Pancreas (tissue), 10 donors: ENCODE results near the gene PRKD3. TPM values are rescaled to one million over a fixed set of nuclear protein-coding genes. Genes with fewer than 3 reads are reported as not detected.

Source experiments
- ATAC-seq, 4 donors: fragments of 200-7000 bp; cut with Tn5 transposase; one replicate each; pipeline versions ENCODE4 v1.8.0 to v1.9.1; 2020; ENCODE audit warnings: mild to moderate bottlenecking in 4 of 4, moderate library complexity in 4 of 4
- DNase-seq, 6 donors: peaks; one replicate each; pipeline ENCODE4 v3.0.0-alpha.2; 2020
- FAIRE-seq: peaks from 2 replicates; lab custom pipeline; 2012; peaks lifted over from hg19 to GRCh38; lab: Jason Lieb, UNC
- H3K27ac ChIP-seq, 4 donors: fragments of 200-600 bp; sonication (generic); 1 replicate in 3 of 4; 2 replicates in 1 of 4; pipeline versions ENCODE4 v1.5.0 to v1.8.0; 2020
- H3K27me3 ChIP-seq, 4 donors: fragments of 200-600 bp; one replicate each; pipeline ENCODE4 v1.8.0; 2021
- H3K36me3 ChIP-seq, 3 donors: fragments of 200-600 bp; sonication (generic) in 1 of 3; one replicate each; pipeline versions ENCODE4 v1.5.0 to v1.8.0; 2020 to 2021
- H3K4me1 ChIP-seq, 3 donors: fragments of 200-600 bp; one replicate each; pipeline ENCODE4 v1.8.0; 2021
- H3K4me3 ChIP-seq, 4 donors: fragments of 200-600 bp; sonication (generic) in 2 of 4; one replicate each; pipeline versions ENCODE4 v1.5.0 to v1.8.0; 2020 to 2021
- H3K9me3 ChIP-seq, 4 donors: fragments of 200-600 bp; one replicate each; pipeline ENCODE4 v1.8.0; 2021
- CTCF ChIP-seq, 4 donors: fragments of 200-600 bp; sonication (generic) in 3 of 4; IDR thresholded peaks; one replicate each; pipeline versions ENCODE4 v1.5.0 to v1.8.0; 2021; ENCODE audit warnings: antibody characterized with exemption in 4 of 4
- WGBS, 2 donors: extraction: QIAGEN DNeasy Blood & Tissue Kit; methylation state at CpG; one replicate each; pipeline ENCODE4 v1.1.7; 2013; 5-methylcytosine and 5-hydroxymethylcytosine counted together
- intact Hi-C, 3 donors: fragments of 100-400 bp; cut with DNase I; formaldehyde crosslinking; loops; one replicate each; pipeline versions ENCODE4 v1.11.1 to v1.14.2; 2022
- polyA plus RNA-seq, 2 donors: library from polyadenylated mRNA; stranded (reverse); fragments of 200-250 nt; gene quantifications; one replicate each; pipeline ENCODE4 v1.2.3, GENCODE V29; 2013
- total RNA-seq, 6 donors: library from RNA; stranded (reverse); fragmentation: NEBNext Ultra II Directional in 4 of 6; extraction: Animal tissue kit (Norgen Biotek cat#: 25700) in 4 of 6; gene quantifications; one replicate each; pipeline versions ENCODE4 v1.2.1 to v1.2.4, GENCODE V29; 2021 to 2023
- donor health status: healthy with polysubstance abuse.
- donor health status: DM: no; HTN: no; CAD: no; lungs with moderate emphysema.
- donor health status: DM: no; HTN: no; CAD: no.
- donor health status: control.
- donor health status: control.
- donor health status: Bipolar disorder and iron deficiency.
- donor health status: DM: yes; HTN: yes; CAD: no.
- donor health status: DM: no; HTN: no; CAD: no.
- donor health status: DM: no; HTN: no; CAD: no.
- donor health status: DM: yes; HTN: yes; CAD: no.

PRKD3 gene
- total and polyA plus RNA-seq, 8 donors = 4.1 to 17.2 (median 8.0) TPM

- no peak for TF ChIP-seq CTCF (IDR thresholded peaks at IDR 0.05)
- Histone ChIP-seq H3K27me3 (no peaks in the 10 kb centered on the region), H3K4me1 (peaks cover 0 to 27% (median 6%) of the 10 kb centered on the region in 3 donors), H3K36me3 (no peaks in the 10 kb centered on the region), H3K27ac (peak overlapping the region; percentile 25 to 86 (median 81)), H3K4me3 (peak overlapping the region; percentile 58 to 81 (median 80)), H3K9me3 (no peaks in the 10 kb centered on the region)
- no peak for FAIRE-seq
- peak; percentile 21 to 51 (median 40) for ATAC-seq
- intact Hi-C loops = no loop called here
- WGBS, 2 donors = 1% methylated on average over 53 to 61 of the region's 61 CpGs
- peak in 5 of 6 donors; percentile 25 to 74 (median 37) for DNase-seq
These were observed 675 bp downstream of the PRKD3 start for GRCh38 chr2:37323781-37324535.

- Histone ChIP-seq H3K4me3 (peak overlapping the region; percentile 58 to 81 (median 80)), H3K27ac (peak overlapping the region in 1 of 4 donors; percentile 83), H3K4me1 (peaks cover 0 to 27% (median 6%) of the 10 kb centered on the region in 3 donors), H3K27me3 (no peaks in the 10 kb centered on the region), H3K36me3 (no peaks in the 10 kb centered on the region), H3K9me3 (no peaks in the 10 kb centered on the region)
- FAIRE-seq (no peak), ATAC-seq (no peak), DNase-seq (no peak)
- intact Hi-C loops = no loop called here
- WGBS, 2 donors = 43 to 56% methylated on average over 13 of the region's 13 CpGs
- no peak for TF ChIP-seq CTCF (IDR thresholded peaks at IDR 0.05)
These were observed 1.4 kb downstream of the PRKD3 start for GRCh38 chr2:37323176-37323780.

GRCh38 chr2:37322368-37322767, 2.3 kb downstream of the PRKD3 start:
- Histone ChIP-seq H3K4me1 (peaks cover 0 to 27% (median 6%) of the 10 kb centered on the region in 3 donors), H3K27ac (no peak overlapping the region), H3K36me3 (no peaks in the 10 kb centered on the region), H3K27me3 (no peaks in the 10 kb centered on the region), H3K9me3 (no peaks in the 10 kb centered on the region), H3K4me3 (no peak overlapping the region)
- intact Hi-C loops = no loop called here
- no peak for TF ChIP-seq CTCF (IDR thresholded peaks at IDR 0.05)
- no peak for DNase-seq
- ATAC-seq = no peak
- FAIRE-seq = no peak

- no peak for TF ChIP-seq CTCF (IDR thresholded peaks at IDR 0.05)
- no peak overlapping the region for H3K4me3 ChIP-seq
These were observed 3.5 kb downstream of the PRKD3 start for GRCh38 chr2:37321029-37321682.

More at GRCh38 chr2:37321029-37321682, 3.5 kb downstream of the PRKD3 start:
- 79 to 84% methylated on average over 4 of the region's 4 CpGs for WGBS, 2 donors
- no peak for DNase-seq
- FAIRE-seq = no peak
- no peaks in the 10 kb centered on the region for H3K9me3 ChIP-seq
- H3K4me1 ChIP-seq = peaks cover 0 to 18% (median 6%) of the 10 kb centered on the region in 3 donors
- no peak for ATAC-seq
- H3K27me3 ChIP-seq = no peaks in the 10 kb centered on the region
- intact Hi-C loops = no loop called here
- no peak overlapping the region for H3K27ac ChIP-seq
- no peaks in the 10 kb centered on the region for H3K36me3 ChIP-seq
